A549 (cell line): ENCODE measurements around the gene CAMP.

Experiments
- BHLHE40 ChIP-seq: IDR thresholded peaks from 2 replicates; pipeline ENCODE4 v1.6.1; 2012; ENCODE audit warnings: low read depth, low read length, inconsistent platforms
- TF ChIP-seq, protein P1 (sequence below): fragments of >200 bp; sonication (Bioruptor Twin); formaldehyde crosslinking; IDR thresholded peaks from 3 replicates; pipeline ENCODE4 v1.5.1; 2016

- TF ChIP-seq BHLHE40, result no peak
- TF ChIP-seq, protein P1, sequence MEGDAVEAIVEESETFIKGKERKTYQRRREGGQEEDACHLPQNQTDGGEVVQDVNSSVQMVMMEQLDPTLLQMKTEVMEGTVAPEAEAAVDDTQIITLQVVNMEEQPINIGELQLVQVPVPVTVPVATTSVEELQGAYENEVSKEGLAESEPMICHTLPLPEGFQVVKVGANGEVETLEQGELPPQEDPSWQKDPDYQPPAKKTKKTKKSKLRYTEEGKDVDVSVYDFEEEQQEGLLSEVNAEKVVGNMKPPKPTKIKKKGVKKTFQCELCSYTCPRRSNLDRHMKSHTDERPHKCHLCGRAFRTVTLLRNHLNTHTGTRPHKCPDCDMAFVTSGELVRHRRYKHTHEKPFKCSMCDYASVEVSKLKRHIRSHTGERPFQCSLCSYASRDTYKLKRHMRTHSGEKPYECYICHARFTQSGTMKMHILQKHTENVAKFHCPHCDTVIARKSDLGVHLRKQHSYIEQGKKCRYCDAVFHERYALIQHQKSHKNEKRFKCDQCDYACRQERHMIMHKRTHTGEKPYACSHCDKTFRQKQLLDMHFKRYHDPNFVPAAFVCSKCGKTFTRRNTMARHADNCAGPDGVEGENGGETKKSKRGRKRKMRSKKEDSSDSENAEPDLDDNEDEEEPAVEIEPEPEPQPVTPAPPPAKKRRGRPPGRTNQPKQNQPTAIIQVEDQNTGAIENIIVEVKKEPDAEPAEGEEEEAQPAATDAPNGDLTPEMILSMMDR, result no peak
Measured at GRCh38 chr3:48215876-48216275, 7.4 kb upstream of the CAMP start.
